B cell (primary cell): Measurements from ENCODE around the gene BPIFB2.

Experiments used
- CTCF ChIP-seq: fragments of 200-600 bp; IDR thresholded peaks from one replicate; pipeline ENCODE4 v1.8.0; 2022; ENCODE audit warnings: antibody characterized with exemption, mild to moderate bottlenecking
- EZH2 ChIP-seq: IDR thresholded peaks from 2 replicates; pipeline ENCODE4 v1.6.1; 2012; ENCODE audit warnings: borderline replicate concordance, low read depth, mild to moderate bottlenecking, moderate library complexity, low read length; ENCODE audit not compliant: insufficient read depth, poor library complexity, severe bottlenecking

GRCh38 chr20:32972181-32973076 lies 35.1 kb upstream of the BPIFB2 start:
- TF ChIP-seq EZH2 (no peak), CTCF (no peak)
